Activated CD4-positive, alpha-beta T cell treated with anti-CD3 and anti-CD28 coated beads, Interleukin-2, amount 10 ng/mL, durations not matched to agents 24 days and 14 days (primary cell): ENCODE data around the gene GAS6. TPM values are rescaled to one million over a fixed set of nuclear protein-coding genes. Genes with fewer than 3 reads are reported as not detected.

ENCODE experiments used
- DNase-seq: peaks from one replicate; pipeline ENCODE4 v3.0.0; 2022
- H3K27ac Mint-ChIP-seq: one replicate; pipeline ENCODE4 v1.8.0; 2022; ENCODE audit warnings: mild to moderate bottlenecking, mixed read lengths
- H3K27me3 Mint-ChIP-seq: one replicate; pipeline ENCODE4 v1.8.0; 2022; ENCODE audit warnings: mixed read lengths
- H3K36me3 Mint-ChIP-seq: one replicate; pipeline ENCODE4 v1.8.0; 2022; ENCODE audit warnings: low read depth, mild to moderate bottlenecking, mixed read lengths
- H3K4me1 Mint-ChIP-seq: one replicate; pipeline ENCODE4 v1.8.0; 2021; ENCODE audit warnings: mixed read lengths
- H3K4me3 Mint-ChIP-seq: one replicate; pipeline ENCODE4 v1.8.0; 2022; ENCODE audit warnings: mild to moderate bottlenecking, moderate library complexity, mixed read lengths
- H3K9me3 Mint-ChIP-seq: one replicate; pipeline ENCODE4 v1.8.0; 2021; ENCODE audit warnings: mixed read lengths
- intact Hi-C: fragments of 100-400 bp; cut with micrococcal nuclease; formaldehyde crosslinking; loops from one replicate; pipeline ENCODE4 v1.15.1; 2023
- total RNA-seq: library from RNA; stranded (reverse); gene quantifications from 2 replicates; pipeline ENCODE4 v1.2.3, GENCODE V29; 2022

The GAS6 gene
- total RNA-seq, 1 donor from 2014 or later, result 0.54 TPM

GRCh38 chr13:113848431-113849260 lies 15.2 kb downstream of the GAS6 start:
- Mint-ChIP-seq H3K9me3 (no peaks in the 10 kb centered on the region), H3K4me1 (peaks cover 21% of the 10 kb centered on the region), H3K27ac (no peak overlapping the region), H3K4me3 (no peak overlapping the region), H3K27me3 (peaks cover 2% of the 10 kb centered on the region), H3K36me3 (peaks cover 6% of the 10 kb centered on the region)
- no peak for DNase-seq
- intact Hi-C loops, result no loop called here

GRCh38 chr13:113848020-113848419 lies 15.9 kb downstream of the GAS6 start:
- intact Hi-C loops, result no loop called here
- H3K27me3 Mint-ChIP-seq, result peaks cover 2% of the 10 kb centered on the region
- H3K9me3 Mint-ChIP-seq, result no peaks in the 10 kb centered on the region
- no peak overlapping the region for H3K4me3 Mint-ChIP-seq
- H3K36me3 Mint-ChIP-seq, result peaks cover 6% of the 10 kb centered on the region
- peaks cover 18% of the 10 kb centered on the region for H3K4me1 Mint-ChIP-seq
- H3K27ac Mint-ChIP-seq, result no peak overlapping the region
- DNase-seq, result no peak

- peak; percentile 78 for DNase-seq
- peak overlapping the region; percentile 61 for H3K4me3 Mint-ChIP-seq
- peaks cover 8% of the 10 kb centered on the region for H3K36me3 Mint-ChIP-seq
- H3K27me3 Mint-ChIP-seq, result peaks cover 5% of the 10 kb centered on the region
- H3K27ac Mint-ChIP-seq, result no peak overlapping the region
- peaks cover 4% of the 10 kb centered on the region for H3K9me3 Mint-ChIP-seq
- peaks cover 21% of the 10 kb centered on the region for H3K4me1 Mint-ChIP-seq
- intact Hi-C loops, result no loop called here
These were observed 17.1 kb downstream of the GAS6 start for GRCh38 chr13:113846636-113847318.

- H3K4me3 Mint-ChIP-seq, result peak overlapping the region; percentile 61
- DNase-seq, result no peak
- intact Hi-C loops, result no loop called here
These were observed 17.9 kb downstream of the GAS6 start for GRCh38 chr13:113845723-113846635.

GRCh38 chr13:113845055-113845454 lies 18.8 kb downstream of the GAS6 start:
- peaks cover 8% of the 10 kb centered on the region for H3K9me3 Mint-ChIP-seq
- peaks cover 8% of the 10 kb centered on the region for H3K36me3 Mint-ChIP-seq
- H3K4me3 Mint-ChIP-seq, result no peak overlapping the region
- H3K27me3 Mint-ChIP-seq, result peaks cover 5% of the 10 kb centered on the region
- peaks cover 26% of the 10 kb centered on the region for H3K4me1 Mint-ChIP-seq
- DNase-seq, result no peak
- intact Hi-C loops, result no loop called here
- no peak overlapping the region for H3K27ac Mint-ChIP-seq

More at GRCh38 chr13:113845723-113846635, 17.9 kb downstream of the GAS6 start:
- Mint-ChIP-seq H3K36me3 (peaks cover 8% of the 10 kb centered on the region), H3K27ac (peak overlapping the region; percentile 8), H3K9me3 (peaks cover 8% of the 10 kb centered on the region), H3K27me3 (peaks cover 5% of the 10 kb centered on the region), H3K4me1 (peaks cover 26% of the 10 kb centered on the region)

- Mint-ChIP-seq H3K4me3 (no peak overlapping the region), H3K9me3 (peaks cover 8% of the 10 kb centered on the region), H3K27ac (no peak overlapping the region), H3K4me1 (peaks cover 26% of the 10 kb centered on the region), H3K36me3 (peaks cover 8% of the 10 kb centered on the region), H3K27me3 (peaks cover 5% of the 10 kb centered on the region)
- DNase-seq, result no peak
- intact Hi-C loops, result no loop called here
These were observed 19.9 kb downstream of the GAS6 start for GRCh38 chr13:113843864-113844556.

- peaks cover 26% of the 10 kb centered on the region for H3K4me1 Mint-ChIP-seq
- H3K4me3 Mint-ChIP-seq, result no peak overlapping the region
- H3K9me3 Mint-ChIP-seq, result peaks cover 8% of the 10 kb centered on the region
- no peak overlapping the region for H3K27ac Mint-ChIP-seq
- peaks cover 5% of the 10 kb centered on the region for H3K27me3 Mint-ChIP-seq
- no peak for DNase-seq
- peaks cover 7% of the 10 kb centered on the region for H3K36me3 Mint-ChIP-seq
- intact Hi-C loops, result no loop called here
These were observed 20.7 kb downstream of the GAS6 start for GRCh38 chr13:113843063-113843654.

GRCh38 chr13:113842336-113843062 lies 21.4 kb downstream of the GAS6 start:
- peaks cover 27% of the 10 kb centered on the region for H3K4me1 Mint-ChIP-seq
- peaks cover 7% of the 10 kb centered on the region for H3K36me3 Mint-ChIP-seq
- no peak overlapping the region for H3K4me3 Mint-ChIP-seq
- peaks cover 8% of the 10 kb centered on the region for H3K9me3 Mint-ChIP-seq
- no peak for DNase-seq
- intact Hi-C loops, result no loop called here
- no peak overlapping the region for H3K27ac Mint-ChIP-seq
- peaks cover 5% of the 10 kb centered on the region for H3K27me3 Mint-ChIP-seq

GRCh38 chr13:113841353-113841650 lies 22.6 kb downstream of the GAS6 start:
- peaks cover 8% of the 10 kb centered on the region for H3K9me3 Mint-ChIP-seq
- H3K4me1 Mint-ChIP-seq, result peaks cover 31% of the 10 kb centered on the region
- no peak overlapping the region for H3K27ac Mint-ChIP-seq
- no peak for DNase-seq
- H3K4me3 Mint-ChIP-seq, result no peak overlapping the region
- peaks cover 7% of the 10 kb centered on the region for H3K36me3 Mint-ChIP-seq
- intact Hi-C loops, result no loop called here
- H3K27me3 Mint-ChIP-seq, result peaks cover 5% of the 10 kb centered on the region

- DNase-seq, result no peak
- H3K4me3 Mint-ChIP-seq, result no peak overlapping the region
- H3K9me3 Mint-ChIP-seq, result peaks cover 8% of the 10 kb centered on the region
- peaks cover 5% of the 10 kb centered on the region for H3K27me3 Mint-ChIP-seq
- no peak overlapping the region for H3K27ac Mint-ChIP-seq
- intact Hi-C loops, result no loop called here
- peaks cover 6% of the 10 kb centered on the region for H3K36me3 Mint-ChIP-seq
- peaks cover 26% of the 10 kb centered on the region for H3K4me1 Mint-ChIP-seq
These were observed 23.1 kb downstream of the GAS6 start for GRCh38 chr13:113840541-113841352.

GRCh38 chr13:113839536-113840204 lies 24.2 kb downstream of the GAS6 start:
- no peak for DNase-seq

More at GRCh38 chr13:113839536-113840204, 24.2 kb downstream of the GAS6 start:
- H3K27me3 Mint-ChIP-seq, result peaks cover 5% of the 10 kb centered on the region
- H3K9me3 Mint-ChIP-seq, result peaks cover 8% of the 10 kb centered on the region
- intact Hi-C loops, result no loop called here
- H3K4me1 Mint-ChIP-seq, result peaks cover 22% of the 10 kb centered on the region
- H3K36me3 Mint-ChIP-seq, result peaks cover 4% of the 10 kb centered on the region
- no peak overlapping the region for H3K4me3 Mint-ChIP-seq
- no peak overlapping the region for H3K27ac Mint-ChIP-seq
